ENCODE measurements around the gene TUFT1.

DNA sequence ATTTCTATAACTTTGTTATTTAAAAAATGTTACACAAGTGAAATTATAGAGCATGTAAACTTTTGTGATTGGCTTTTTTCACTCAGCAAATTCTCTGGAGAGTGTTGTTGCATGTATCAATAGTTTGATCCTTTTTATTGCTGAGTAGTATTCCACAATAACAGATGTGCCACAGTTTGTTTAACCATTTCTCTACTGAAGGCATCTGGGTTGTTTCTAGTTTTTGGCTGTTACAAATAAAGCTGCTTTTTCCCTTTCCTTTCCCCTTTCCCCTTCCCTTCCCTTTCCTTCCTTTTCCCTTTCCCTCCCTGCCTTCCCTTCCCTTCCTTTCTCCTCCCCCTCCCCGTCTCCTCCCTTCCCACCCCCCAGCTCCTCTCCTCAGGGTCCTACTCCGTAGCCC is 15.9 kb downstream of the TUFT1 start:
- TF ChIP-seq, protein P1, sequence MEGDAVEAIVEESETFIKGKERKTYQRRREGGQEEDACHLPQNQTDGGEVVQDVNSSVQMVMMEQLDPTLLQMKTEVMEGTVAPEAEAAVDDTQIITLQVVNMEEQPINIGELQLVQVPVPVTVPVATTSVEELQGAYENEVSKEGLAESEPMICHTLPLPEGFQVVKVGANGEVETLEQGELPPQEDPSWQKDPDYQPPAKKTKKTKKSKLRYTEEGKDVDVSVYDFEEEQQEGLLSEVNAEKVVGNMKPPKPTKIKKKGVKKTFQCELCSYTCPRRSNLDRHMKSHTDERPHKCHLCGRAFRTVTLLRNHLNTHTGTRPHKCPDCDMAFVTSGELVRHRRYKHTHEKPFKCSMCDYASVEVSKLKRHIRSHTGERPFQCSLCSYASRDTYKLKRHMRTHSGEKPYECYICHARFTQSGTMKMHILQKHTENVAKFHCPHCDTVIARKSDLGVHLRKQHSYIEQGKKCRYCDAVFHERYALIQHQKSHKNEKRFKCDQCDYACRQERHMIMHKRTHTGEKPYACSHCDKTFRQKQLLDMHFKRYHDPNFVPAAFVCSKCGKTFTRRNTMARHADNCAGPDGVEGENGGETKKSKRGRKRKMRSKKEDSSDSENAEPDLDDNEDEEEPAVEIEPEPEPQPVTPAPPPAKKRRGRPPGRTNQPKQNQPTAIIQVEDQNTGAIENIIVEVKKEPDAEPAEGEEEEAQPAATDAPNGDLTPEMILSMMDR (IDR thresholded peaks at IDR 0.05) = no peak
- no peak for TF ChIP-seq POLR2A (IDR thresholded peaks at IDR 0.05)
